BLaER1 (cell line): ENCODE results near the gene ARL13B.
A peak's percentile ranks its signal among the peaks of the same experiment; 100 is the strongest.
"Not testable (repeated sequence)": the region's sequence is repeated elsewhere in the genome, so short reads cannot be mapped to it uniquely, and the experiment has no call there.

ENCODE experiments used
- H3K27ac ChIP-seq: shearing (Covaris generic); formaldehyde crosslinking; 2 replicates; pipeline ENCODE4 v1.8.1; 2022
- H3K27me3 ChIP-seq: shearing (Covaris generic); formaldehyde crosslinking; 2 replicates; pipeline ENCODE4 v1.8.1; 2022
- H3K36me3 ChIP-seq: shearing (Covaris generic); formaldehyde crosslinking; 2 replicates; pipeline ENCODE4 v1.8.1; 2022
- H3K4me1 ChIP-seq: shearing (Covaris generic); formaldehyde crosslinking; 2 replicates; pipeline ENCODE4 v1.8.1; 2022
- H3K4me2 ChIP-seq: shearing (Covaris generic); formaldehyde crosslinking; 2 replicates; pipeline ENCODE4 v1.8.1; 2022
- H3K4me3 ChIP-seq: shearing (Covaris generic); formaldehyde crosslinking; 2 replicates; pipeline ENCODE4 v1.8.1; 2022
- H3K9ac ChIP-seq: shearing (Covaris generic); formaldehyde crosslinking; 2 replicates; pipeline ENCODE4 v1.8.1; 2022
- H3K9me3 ChIP-seq: shearing (Covaris generic); formaldehyde crosslinking; 2 replicates; pipeline ENCODE4 v1.8.1; 2022
- H4K20me1 ChIP-seq: shearing (Covaris generic); formaldehyde crosslinking; 2 replicates; pipeline ENCODE4 v1.8.1; 2022
- Cebpa-rat ChIP-seq: shearing (Covaris generic); IDR thresholded peaks from 2 replicates; pipeline ENCODE4 v1.8.1; 2022

Gene ARL13B

GRCh38 chr3:93979850-93980676, at the start of gene ARL13B:
Gene ARL13B, plus strand, starts transcription at chr3:93980155. Its CDS starts 269 bp downstream, at chr3:93980424.
- peak within 1 kb of the TSS; percentile 95 for H3K4me3 ChIP-seq
- no peaks in the 10 kb centered on the region for H3K36me3 ChIP-seq
- no peaks in the 10 kb centered on the region for H3K27me3 ChIP-seq
- peak within 1 kb of the TSS; percentile 84 for H3K9ac ChIP-seq
- H3K27ac ChIP-seq: peak within 1 kb of the TSS; percentile 63
- H3K4me1 ChIP-seq: peaks cover 21% of the 10 kb centered on the region
- TF ChIP-seq Cebpa-rat: no peak
- peak within 1 kb of the TSS; percentile 88 for H3K4me2 ChIP-seq
- no peaks in the 10 kb centered on the region for H3K9me3 ChIP-seq
- H4K20me1 ChIP-seq: 0 out of 2 replicates have a peak, but pooled peaks cover 5% of the 10 kb centered on the region

GRCh38 chr3:93931597-93932229, 48.2 kb upstream of the ARL13B start:
- Histone ChIP-seq H3K4me2 (no peak overlapping the region), H3K4me1 (no peaks in the 10 kb centered on the region), H3K9ac (no peak overlapping the region), H3K9me3 (no peaks in the 10 kb centered on the region), H4K20me1 (no peaks in the 10 kb centered on the region), H3K27ac (no peak overlapping the region), H3K27me3 (no peaks in the 10 kb centered on the region), H3K36me3 (no peaks in the 10 kb centered on the region), H3K4me3 (no peak overlapping the region)
- TF ChIP-seq Cebpa-rat: no peak

GRCh38 chr3:93934366-93935046, 45.4 kb upstream of the ARL13B start:
- Histone ChIP-seq H4K20me1 (no peaks in the 10 kb centered on the region), H3K4me2 (no peak overlapping the region), H3K36me3 (no peaks in the 10 kb centered on the region), H3K27ac (no peak overlapping the region), H3K9me3 (no peaks in the 10 kb centered on the region), H3K4me3 (no peak overlapping the region), H3K27me3 (no peaks in the 10 kb centered on the region), H3K4me1 (no peaks in the 10 kb centered on the region), H3K9ac (no peak overlapping the region)
- no peak for TF ChIP-seq Cebpa-rat

- Histone ChIP-seq H3K9ac (no peak overlapping the region), H3K4me2 (no peak overlapping the region), H3K27me3 (no peaks in the 10 kb centered on the region), H3K9me3 (peaks cover 5% of the 10 kb centered on the region; the same call in 1 of the 2 replicates), H3K4me1 (no peaks in the 10 kb centered on the region), H4K20me1 (no peaks in the 10 kb centered on the region), H3K36me3 (no peaks in the 10 kb centered on the region), H3K4me3 (no peak overlapping the region), H3K27ac (no peak overlapping the region)
- no peak for TF ChIP-seq Cebpa-rat
Observed at GRCh38 chr3:93936549-93936948, 43.4 kb upstream of the ARL13B start.

- H3K27ac ChIP-seq, H4K20me1 ChIP-seq, H3K36me3 ChIP-seq: not testable (repeated sequence)
Observed at GRCh38 chr3:93937485-93937884, 42.5 kb upstream of the ARL13B start.

GRCh38 chr3:93949958-93950357, 30.0 kb upstream of the ARL13B start:
- H3K4me2 ChIP-seq: not testable (repeated sequence)

More at GRCh38 chr3:93937485-93937884, 42.5 kb upstream of the ARL13B start:
- H3K9ac ChIP-seq, H3K27me3 ChIP-seq, H3K4me3 ChIP-seq, H3K4me1 ChIP-seq, H3K4me2 ChIP-seq: not testable (repeated sequence)
- H3K9me3 ChIP-seq: peaks cover 14% of the 10 kb centered on the region

GRCh38 chr3:93961026-93961425, 18.9 kb upstream of the ARL13B start:
- no peak overlapping the region for H3K27ac ChIP-seq

More at GRCh38 chr3:93949958-93950357, 30.0 kb upstream of the ARL13B start:
- not testable (repeated sequence) for H3K27ac ChIP-seq, H3K27me3 ChIP-seq, H3K9me3 ChIP-seq, H4K20me1 ChIP-seq, H3K9ac ChIP-seq, H3K36me3 ChIP-seq, H3K4me3 ChIP-seq
- H3K4me1 ChIP-seq: peaks cover 11% of the 10 kb centered on the region

GRCh38 chr3:93961489-93961888, 18.5 kb upstream of the ARL13B start:
- TF ChIP-seq Cebpa-rat: no peak
- no peak overlapping the region for H3K4me2 ChIP-seq
- H3K27ac ChIP-seq: no peak overlapping the region
- no peaks in the 10 kb centered on the region for H3K4me1 ChIP-seq
- no peaks in the 10 kb centered on the region for H4K20me1 ChIP-seq
- no peak overlapping the region for H3K9ac ChIP-seq
- H3K36me3 ChIP-seq: no peaks in the 10 kb centered on the region
- H3K9me3 ChIP-seq: no peaks in the 10 kb centered on the region
- H3K27me3 ChIP-seq: no peaks in the 10 kb centered on the region
- no peak overlapping the region for H3K4me3 ChIP-seq

More at GRCh38 chr3:93961026-93961425, 18.9 kb upstream of the ARL13B start:
- TF ChIP-seq Cebpa-rat: no peak
- no peaks in the 10 kb centered on the region for H4K20me1 ChIP-seq
- H3K4me3 ChIP-seq: no peak overlapping the region
- no peaks in the 10 kb centered on the region for H3K36me3 ChIP-seq
- H3K4me2 ChIP-seq: no peak overlapping the region
- H3K9ac ChIP-seq: no peak overlapping the region
- H3K9me3 ChIP-seq: no peaks in the 10 kb centered on the region
- no peaks in the 10 kb centered on the region for H3K4me1 ChIP-seq
- no peaks in the 10 kb centered on the region for H3K27me3 ChIP-seq

- Histone ChIP-seq H3K27ac (no peak overlapping the region), H3K27me3 (no peaks in the 10 kb centered on the region), H3K36me3 (no peaks in the 10 kb centered on the region), H3K4me2 (no peak overlapping the region), H3K9ac (no peak overlapping the region), H3K9me3 (no peaks in the 10 kb centered on the region), H4K20me1 (no peaks in the 10 kb centered on the region), H3K4me1 (no peaks in the 10 kb centered on the region), H3K4me3 (no peak overlapping the region)
- no peak for TF ChIP-seq Cebpa-rat
Observed at GRCh38 chr3:93962798-93963197, 17.2 kb upstream of the ARL13B start.

- H3K4me3 ChIP-seq, H3K27me3 ChIP-seq, H3K4me2 ChIP-seq, H3K4me1 ChIP-seq, H3K9ac ChIP-seq, H3K9me3 ChIP-seq, H3K27ac ChIP-seq, H3K36me3 ChIP-seq, H4K20me1 ChIP-seq: not testable (repeated sequence)
Observed at GRCh38 chr3:93965106-93965505, 14.8 kb upstream of the ARL13B start.
